SK-N-SH (cell line): ENCODE results near the gene NEGR1. TPM values are rescaled to one million over a fixed set of nuclear protein-coding genes. Genes with fewer than 3 reads are reported as not detected.

Experiments
- CTCF ChIA-PET: fragments of 300-600, 350-600 bp; formaldehyde crosslinking; extraction: SDS; loops from one replicate; lab custom pipeline; 2021; lab: Yijun Ruan, JAX
- POLR2A ChIA-PET: fragments of 350-600 bp; sonication (Branson Sonifier 250); formaldehyde crosslinking; extraction: SDS; loops from one replicate; lab custom pipeline; 2020; ENCODE audit warnings: antibody characterized with exemption, inconsistent platforms; lab: Yijun Ruan, JAX
- DNase-seq: peaks from one replicate; pipeline ENCODE4 v3.0.0; 2012
- H2AFZ ChIP-seq: fragments of 200-600 bp; sonication (generic); 2 replicates; pipeline ENCODE4 v1.8.1; 2016; ENCODE audit warnings: antibody characterized with exemption, mild to moderate bottlenecking, low read depth
- H3F3A ChIP-seq: fragments of 200-600 bp; sonication (generic); replicated peaks from 2 replicates; pipeline ENCODE3; 2016; ENCODE audit warnings: antibody characterized with exemption, mild to moderate bottlenecking; ENCODE audit not compliant: insufficient read depth
- H3K27ac ChIP-seq, 2 experiments: fragments of 200-500 bp in 1 of 2; fragments of 200-600 bp in 1 of 2; sonication (Bioruptor generic) in 1 of 2; sonication (generic), shearing (Covaris generic) in 1 of 2; 2 replicates each; pipeline versions ENCODE4 v1.5.1 to v1.6.1; 2014 to 2016; ENCODE audit warnings: low read depth in 2 of 2, inconsistent platforms in 1 of 2, low read length in 1 of 2, mild to moderate bottlenecking in 1 of 2, mixed read lengths in 1 of 2
- H3K27me3 ChIP-seq: fragments of 200-600 bp; sonication (generic), shearing (Covaris generic); 2 replicates; pipeline ENCODE4 v1.6.1; 2016; ENCODE audit warnings: mixed run types; ENCODE audit not compliant: insufficient read depth
- H3K36me3 ChIP-seq, 2 experiments: fragments of 200-500 bp in 1 of 2; fragments of 200-600 bp in 1 of 2; sonication (Bioruptor generic) in 1 of 2; sonication (generic) in 1 of 2; replicated peaks in 1 of 2; 2 replicates each; pipeline versions ENCODE3 to v1.5.1; 2014 to 2016; ENCODE audit warnings: low read length in 1 of 2, mild to moderate bottlenecking in 1 of 2; ENCODE audit not compliant: insufficient read depth in 2 of 2, control insufficient read depth in 1 of 2
- H3K4me1 ChIP-seq, 2 experiments: fragments of 200-500 bp in 1 of 2; fragments of 200-600 bp in 1 of 2; sonication (Bioruptor generic) in 1 of 2; sonication (generic), shearing (Covaris generic) in 1 of 2; 2 replicates each; pipeline versions ENCODE4 v1.5.1 to v1.6.1; 2014 to 2016; ENCODE audit warnings: low read depth in 1 of 2, low read length in 1 of 2, mixed run types in 1 of 2; ENCODE audit not compliant: insufficient read depth in 2 of 2, control insufficient read depth in 1 of 2
- H3K4me2 ChIP-seq: fragments of 200-600 bp; sonication (generic), shearing (Covaris generic); 2 replicates; pipeline ENCODE4 v1.6.1; 2017; ENCODE audit warnings: mixed run types
- H3K4me3 ChIP-seq, 2 experiments: fragments of 200-500 bp in 1 of 2; fragments of 200-600 bp in 1 of 2; sonication (Bioruptor generic) in 1 of 2; sonication (generic), shearing (Covaris generic) in 1 of 2; 2 replicates each; pipeline versions ENCODE4 v1.5.1 to v1.8.1; 2014 to 2016; ENCODE audit warnings: low read depth in 2 of 2, inconsistent platforms in 1 of 2, low read length in 1 of 2, mild to moderate bottlenecking in 1 of 2, mixed read lengths in 1 of 2, moderate library complexity in 1 of 2
- H3K79me2 ChIP-seq: fragments of 200-600 bp; sonication (generic); 2 replicates; pipeline ENCODE4 v1.8.1; 2017; ENCODE audit warnings: mild to moderate bottlenecking; ENCODE audit not compliant: insufficient read depth
- H3K9ac ChIP-seq: fragments of 200-600 bp; sonication (generic); 2 replicates; pipeline ENCODE4 v1.6.1; 2017; ENCODE audit warnings: mixed run types
- H3K9me2 ChIP-seq: fragments of 200-600 bp; sonication (generic); 2 replicates; pipeline ENCODE4 v1.6.1; 2017; ENCODE audit warnings: mixed run types
- H3K9me3 ChIP-seq: fragments of 200-600 bp; sonication (generic); 2 replicates; pipeline ENCODE4 v1.6.1; 2017; ENCODE audit warnings: mixed run types, mild to moderate bottlenecking, moderate library complexity
- H4K20me1 ChIP-seq: fragments of 200-600 bp; sonication (generic); 2 replicates; pipeline ENCODE4 v1.6.1; 2017; ENCODE audit warnings: mild to moderate bottlenecking, mixed run types; ENCODE audit not compliant: insufficient read depth
- CHD2 ChIP-seq: fragments of 150-350 bp; IDR thresholded peaks from 2 replicates; pipeline ENCODE4 v1.6.1; 2018; ENCODE audit warnings: low read length; ENCODE audit not compliant: partially characterized antibody
- EZH2phosphoT487 ChIP-seq: fragments of 200-600 bp; sonication (generic); IDR thresholded peaks from 2 replicates; pipeline ENCODE4 v1.6.1; 2017; ENCODE audit warnings: low read depth, mixed run types, mild to moderate bottlenecking, antibody characterized with exemption, moderate library complexity, borderline replicate concordance
- FOSL2 ChIP-seq: IDR thresholded peaks from 2 replicates; pipeline ENCODE4 v1.4.0; 2012; ENCODE audit warnings: low read depth, mild to moderate bottlenecking, moderate library complexity, borderline replicate concordance
- FOXJ3 ChIP-seq: sonication (generic); formaldehyde crosslinking; IDR thresholded peaks from 2 replicates; pipeline ENCODE4 v1.5.1; 2020; ENCODE audit warnings: mild to moderate bottlenecking, missing genetic modification reagents
- GABPA ChIP-seq: IDR thresholded peaks from 2 replicates; pipeline ENCODE4 v1.4.0; 2012; ENCODE audit warnings: low read depth, mild to moderate bottlenecking
- GATA2 ChIP-seq: sonication (generic); formaldehyde crosslinking; IDR thresholded peaks from 2 replicates; pipeline ENCODE4 v1.5.0; 2020; ENCODE audit warnings: mild to moderate bottlenecking, missing genetic modification reagents
- JUND ChIP-seq: IDR thresholded peaks from 2 replicates; pipeline ENCODE4 v1.4.0; 2012
- MEF2A ChIP-seq: IDR thresholded peaks from 2 replicates; pipeline ENCODE4 v1.4.0; 2012; ENCODE audit warnings: low read depth, borderline replicate concordance
- MXI1 ChIP-seq: IDR thresholded peaks from 2 replicates; pipeline ENCODE4 v1.6.1; 2012; ENCODE audit warnings: mild to moderate bottlenecking, low read depth, low read length, improper control_type of control experiment
- NFIC ChIP-seq: IDR thresholded peaks from 2 replicates; pipeline ENCODE4 v1.4.0; 2012; ENCODE audit warnings: borderline replicate concordance
- NRF1 ChIP-seq: IDR thresholded peaks from 2 replicates; pipeline ENCODE4 v1.6.1; 2012; ENCODE audit warnings: low read depth, mild to moderate bottlenecking, low read length
- RAD21 ChIP-seq: IDR thresholded peaks from 2 replicates; pipeline ENCODE4 v1.6.1; 2012; ENCODE audit warnings: mild to moderate bottlenecking, low read length
- RCOR1 ChIP-seq: fragments of 150-350 bp; IDR thresholded peaks from 2 replicates; pipeline ENCODE4 v1.6.1; 2017; ENCODE audit warnings: antibody characterized with exemption, low read length
- RFX5 ChIP-seq: IDR thresholded peaks from 2 replicates; pipeline ENCODE4 v1.6.1; 2012; ENCODE audit warnings: mild to moderate bottlenecking, improper control_type of control experiment, low read length
- SIN3A ChIP-seq: IDR thresholded peaks from 2 replicates; pipeline ENCODE4 v1.6.1; 2012; ENCODE audit warnings: low read depth, mild to moderate bottlenecking, low read length, moderate library complexity, borderline replicate concordance
- TAF1 ChIP-seq: IDR thresholded peaks from 2 replicates; pipeline ENCODE4 v1.6.1; 2012; ENCODE audit warnings: low read depth, mild to moderate bottlenecking, low read length, moderate library complexity, borderline replicate concordance
- TCF12 ChIP-seq: IDR thresholded peaks from 2 replicates; pipeline ENCODE4 v1.4.0; 2012
- TEAD4 ChIP-seq: IDR thresholded peaks from 2 replicates; pipeline ENCODE4 v1.4.0; 2012; ENCODE audit warnings: mild to moderate bottlenecking, borderline replicate concordance; ENCODE audit not compliant: insufficient read depth
- YY1 ChIP-seq: IDR thresholded peaks from 2 replicates; pipeline ENCODE4 v1.4.0; 2012; ENCODE audit warnings: low read depth, mild to moderate bottlenecking
- WGBS: methylation state at CpG from one replicate; pipeline ENCODE4 v1.1.6; 2017; ENCODE audit warnings: low lambda C conversion rate; 5-methylcytosine and 5-hydroxymethylcytosine counted together
- polyA plus RNA-seq, 3 experiments: library from polyadenylated mRNA; depleted of rRNA; stranded (reverse); fragments of >200 nt; gene quantifications; 2 replicates each; pipeline ENCODE4 v1.2.3, GENCODE V29; 2012
- TF ChIP-seq, protein P1 (sequence below): fragments of 150-350 bp; IDR thresholded peaks from 2 replicates; pipeline ENCODE4 v1.6.1; 2017; ENCODE audit warnings: antibody characterized with exemption, low read length, low read depth, borderline replicate concordance
- TF ChIP-seq, protein P2 (sequence below): fragments of 150-350 bp; IDR thresholded peaks from 2 replicates; pipeline ENCODE4 v1.6.1; 2016; ENCODE audit warnings: mild to moderate bottlenecking, low read depth, low read length
- TF ChIP-seq, protein P3 (sequence below): IDR thresholded peaks from 2 replicates; pipeline ENCODE4; 2012
- TF ChIP-seq, protein P4 (sequence below): IDR thresholded peaks from 2 replicates; pipeline ENCODE4 v1.4.0; 2012; ENCODE audit warnings: low read depth, borderline replicate concordance

NEGR1 gene
- polyA plus RNA-seq, 1 of the 3 experiments (the other 2 are of a cell fraction), result 0.21 TPM

DNA sequence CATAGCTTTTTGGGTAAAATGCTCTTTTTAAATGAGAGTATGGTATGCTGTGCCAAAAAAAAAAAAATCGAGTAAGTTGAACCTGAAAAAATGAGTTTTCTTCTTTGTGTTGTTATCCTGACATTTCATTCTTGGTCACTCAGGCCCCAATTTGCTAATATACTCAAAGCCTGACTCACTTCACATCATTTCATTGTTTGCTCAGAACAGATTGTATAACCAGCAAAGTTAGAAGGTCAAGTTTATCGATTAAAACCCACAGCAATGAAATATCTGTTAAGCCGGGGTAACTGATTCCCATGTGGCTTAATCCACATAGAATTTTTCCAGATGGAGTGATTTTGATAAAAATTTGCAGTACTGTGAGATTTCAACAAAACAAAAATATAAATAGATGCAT, 363.7 kb downstream of the NEGR1 start:
- Histone ChIP-seq H3K9me2 (no peaks in the 10 kb centered on the region), H3K9ac (no peak overlapping the region), H2AFZ (no peak overlapping the region), H3F3A (no peaks in the 10 kb centered on the region), H3K79me2 (no peaks in the 10 kb centered on the region), H3K27ac (no peak overlapping the region), H4K20me1 (no peaks in the 10 kb centered on the region), H3K36me3 (no peaks in the 10 kb centered on the region), H3K4me3 (no peak overlapping the region), H3K4me1 (no peaks in the 10 kb centered on the region), H3K4me2 (no peak overlapping the region), H3K9me3 (no peaks in the 10 kb centered on the region), H3K27me3 (no peaks in the 10 kb centered on the region)
- POLR2A ChIA-PET, result no interaction called here
- DNase-seq, result no peak
- no peak for TF ChIP-seq RCOR1
- TF ChIP-seq, protein P1, sequence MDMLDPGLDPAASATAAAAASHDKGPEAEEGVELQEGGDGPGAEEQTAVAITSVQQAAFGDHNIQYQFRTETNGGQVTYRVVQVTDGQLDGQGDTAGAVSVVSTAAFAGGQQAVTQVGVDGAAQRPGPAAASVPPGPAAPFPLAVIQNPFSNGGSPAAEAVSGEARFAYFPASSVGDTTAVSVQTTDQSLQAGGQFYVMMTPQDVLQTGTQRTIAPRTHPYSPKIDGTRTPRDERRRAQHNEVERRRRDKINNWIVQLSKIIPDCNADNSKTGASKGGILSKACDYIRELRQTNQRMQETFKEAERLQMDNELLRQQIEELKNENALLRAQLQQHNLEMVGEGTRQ, result no peak
- TF ChIP-seq NRF1, result no peak
- TF ChIP-seq NFIC, result no peak
- TF ChIP-seq, protein P2, sequence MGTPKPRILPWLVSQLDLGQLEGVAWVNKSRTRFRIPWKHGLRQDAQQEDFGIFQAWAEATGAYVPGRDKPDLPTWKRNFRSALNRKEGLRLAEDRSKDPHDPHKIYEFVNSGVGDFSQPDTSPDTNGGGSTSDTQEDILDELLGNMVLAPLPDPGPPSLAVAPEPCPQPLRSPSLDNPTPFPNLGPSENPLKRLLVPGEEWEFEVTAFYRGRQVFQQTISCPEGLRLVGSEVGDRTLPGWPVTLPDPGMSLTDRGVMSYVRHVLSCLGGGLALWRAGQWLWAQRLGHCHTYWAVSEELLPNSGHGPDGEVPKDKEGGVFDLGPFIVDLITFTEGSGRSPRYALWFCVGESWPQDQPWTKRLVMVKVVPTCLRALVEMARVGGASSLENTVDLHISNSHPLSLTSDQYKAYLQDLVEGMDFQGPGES, result no peak
- no peak for TF ChIP-seq MXI1
- TF ChIP-seq YY1, result no peak
- TF ChIP-seq, protein P3, sequence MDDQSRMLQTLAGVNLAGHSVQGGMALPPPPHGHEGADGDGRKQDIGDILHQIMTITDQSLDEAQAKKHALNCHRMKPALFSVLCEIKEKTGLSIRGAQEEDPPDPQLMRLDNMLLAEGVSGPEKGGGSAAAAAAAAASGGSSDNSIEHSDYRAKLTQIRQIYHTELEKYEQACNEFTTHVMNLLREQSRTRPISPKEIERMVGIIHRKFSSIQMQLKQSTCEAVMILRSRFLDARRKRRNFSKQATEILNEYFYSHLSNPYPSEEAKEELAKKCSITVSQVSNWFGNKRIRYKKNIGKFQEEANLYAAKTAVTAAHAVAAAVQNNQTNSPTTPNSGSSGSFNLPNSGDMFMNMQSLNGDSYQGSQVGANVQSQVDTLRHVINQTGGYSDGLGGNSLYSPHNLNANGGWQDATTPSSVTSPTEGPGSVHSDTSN, result no peak
- TF ChIP-seq MEF2A, result no peak
- TF ChIP-seq CHD2, result no peak
- no peak for TF ChIP-seq RAD21
- TF ChIP-seq, protein P4, sequence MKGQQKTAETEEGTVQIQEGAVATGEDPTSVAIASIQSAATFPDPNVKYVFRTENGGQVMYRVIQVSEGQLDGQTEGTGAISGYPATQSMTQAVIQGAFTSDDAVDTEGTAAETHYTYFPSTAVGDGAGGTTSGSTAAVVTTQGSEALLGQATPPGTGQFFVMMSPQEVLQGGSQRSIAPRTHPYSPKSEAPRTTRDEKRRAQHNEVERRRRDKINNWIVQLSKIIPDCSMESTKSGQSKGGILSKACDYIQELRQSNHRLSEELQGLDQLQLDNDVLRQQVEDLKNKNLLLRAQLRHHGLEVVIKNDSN, result no peak
- TF ChIP-seq GABPA, result no peak
- no peak for TF ChIP-seq TCF12
- no peak for TF ChIP-seq GATA2 (CRISPR knock-in tag)
- 27% methylated on average over 3 of the region's 3 CpGs for WGBS
- CTCF ChIA-PET, result interaction anchor here (1.5 kb wide), 1 partner anchor 14 kb away, joined by 4 read pairs; no protein-coding TSS in a partner anchor

DNA sequence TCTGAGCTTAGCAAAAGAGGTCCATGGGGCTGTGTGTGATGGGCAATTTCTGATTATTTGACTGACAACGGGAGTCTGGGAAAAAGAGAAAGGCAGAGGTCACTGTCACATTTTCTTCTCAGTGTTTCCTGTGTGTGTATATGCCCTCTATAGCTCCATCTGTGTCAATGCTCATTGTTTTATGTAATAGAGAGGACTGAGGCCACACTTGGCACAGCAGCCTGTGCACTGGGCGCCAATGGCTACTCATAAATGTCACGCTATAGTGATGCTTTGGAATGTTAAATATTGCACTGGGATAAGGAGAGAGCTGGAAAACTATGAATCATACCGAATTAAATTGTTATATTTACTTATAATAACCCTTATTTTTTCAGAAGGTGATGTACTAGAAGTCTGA, 365.4 kb downstream of the NEGR1 start:
- Histone ChIP-seq H3K79me2 (no peaks in the 10 kb centered on the region), H3K27ac (no peak overlapping the region), H2AFZ (no peak overlapping the region), H3K4me3 (no peak overlapping the region), H3K4me2 (no peak overlapping the region), H3K4me1 (no peaks in the 10 kb centered on the region), H3K9me3 (no peaks in the 10 kb centered on the region), H3F3A (no peaks in the 10 kb centered on the region), H3K27me3 (no peaks in the 10 kb centered on the region), H3K36me3 (no peaks in the 10 kb centered on the region), H4K20me1 (no peaks in the 10 kb centered on the region), H3K9me2 (no peaks in the 10 kb centered on the region), H3K9ac (no peak overlapping the region)
- POLR2A ChIA-PET, result no interaction called here
- CTCF ChIA-PET, result interaction anchor here (1.2 kb wide), 1 partner anchor 10 kb away, joined by 3 read pairs; no protein-coding TSS in a partner anchor
- no peak for DNase-seq
- 48% methylated on average over 4 of the region's 4 CpGs for WGBS
- TF ChIP-seq JUND (no peak), RCOR1 (no peak), EZH2phosphoT487 (no peak), YY1 (no peak), FOXJ3 (CRISPR knock-in tag) (no peak), SIN3A (no peak), FOSL2 (no peak), RAD21 (no peak), TAF1 (no peak), NFIC (no peak), TEAD4 (no peak), RFX5 (no peak), CHD2 (no peak)
- TF ChIP-seq, protein P3, result no peak
- TF ChIP-seq, protein P1, result no peak
